ENCODE measurements around the gene FGGY. TPM values are rescaled to one million over a fixed set of nuclear protein-coding genes. Genes with fewer than 3 reads are reported as not detected.

FGGY gene
- total and polyA plus RNA-seq, 2 donors (not counting 3 experiments of a cell fraction or from before 2014, with no cell fraction given), result 5.6 to 6.4 TPM

- dilution Hi-C loops (cut with MboI; ENCODE audit: extremely low pct_ligation_motif_present, low sequenced_read_pairs) (no loop called here), intact Hi-C loops (cut with micrococcal nuclease) (no loop called here)
- Histone ChIP-seq H3K36me3 (ENCODE audit: control insufficient read depth in 2 of 2, extremely low read depth in 1 of 2, insufficient read depth in 2 of 2, low read length in 2 of 2) (no peaks in the 10 kb centered on the region), H4K20me1 (replicated peaks; ENCODE audit: control insufficient read depth, extremely low read depth, insufficient read depth, low read length) (no peaks in the 10 kb centered on the region), H3K4me1 (ENCODE audit: control insufficient read depth, extremely low read depth, insufficient read depth, low read length) (peaks cover 13% of the 10 kb centered on the region), H3K27ac (ENCODE audit: insufficient read depth, low read depth, low read length) (no peak overlapping the region), H3K4me2 (ENCODE audit: insufficient read depth, low read length) (no peak overlapping the region), H3K9me3 (replicated peaks; ENCODE audit: control insufficient read depth, insufficient read depth, low read length) (no peaks in the 10 kb centered on the region), H3K4me3 (replicated peaks in 1 of 3; ENCODE audit: insufficient read depth in 1 of 3, low read depth in 1 of 3, low read length in 3 of 3) (no peak overlapping the region), H2AFZ (ENCODE audit: low read depth, low read length) (no peak overlapping the region), H3K79me2 (ENCODE audit: control insufficient read depth, insufficient read depth, low read length) (no peaks in the 10 kb centered on the region), H3K9me1 (replicated peaks; ENCODE audit: control insufficient read depth, extremely low read depth, insufficient read depth, low read length) (no peaks in the 10 kb centered on the region), H3K27me3 (ENCODE audit: control insufficient read depth in 2 of 2, insufficient read depth in 2 of 2, low read length in 2 of 2) (no peaks in the 10 kb centered on the region), H3K9ac (replicated peaks; ENCODE audit: extremely low read depth, insufficient read depth, low read length) (no peak overlapping the region)
- no TSS peak for BruUV-seq (replicated peaks)
- CTCF ChIA-PET, result interaction anchor here (1.4 kb wide), 1 partner anchor 10 kb away, joined by 4 read pairs; no protein-coding TSS in a partner anchor
- POLR2A ChIA-PET, result no interaction called here
- FAIRE-seq (no peak), DNase-seq (ENCODE audit: low read depth, low spot score) (no peak)
- TF ChIP-seq EZH2 (IDR thresholded peaks at IDR 0.05; ENCODE audit: borderline replicate concordance, low read depth, low read length, severe bottlenecking) (no peak), CTCF (IDR thresholded peaks at IDR 0.05; ENCODE audit: extremely low read depth in 1 of 2, insufficient read depth in 1 of 2, low read depth in 1 of 2, low read length in 2 of 2) (no peak), JUN (IDR thresholded peaks at IDR 0.05; ENCODE audit: borderline replicate concordance, insufficient read depth, insufficient read length, low read depth) (no peak), GATA2 (IDR thresholded peaks at IDR 0.05; ENCODE audit: insufficient read depth, insufficient read length, low read depth, low read length) (no peak), MAX (IDR thresholded peaks at IDR 0.05; ENCODE audit: insufficient read depth, insufficient read length) (no peak), POLR2A (IDR thresholded peaks at IDR 0.05; ENCODE audit: low read depth, low read length) (no peak)
These were observed 440.7 kb downstream of the FGGY start for GRCh38 chr1:59737638-59738037.

Measured in endothelial cell of umbilical vein (primary cell).